Fibroblast of lung (primary cell): Measurements from ENCODE around the gene CST3. TPM values are rescaled to one million over a fixed set of nuclear protein-coding genes. Genes with fewer than 3 reads are reported as not detected.

ENCODE experiments used
- DNase-seq, 2 donors: peaks; one replicate each; pipeline versions ENCODE4 v3.0.0 to v3.0.0-alpha.2; 2010; ENCODE audit warnings: low read depth in 2 of 2
- H2AFZ ChIP-seq: 2 replicates; pipeline ENCODE4 v1.5.1; 2012; ENCODE audit warnings: low read length, control low read depth, inconsistent platforms
- H3K27ac ChIP-seq: 2 replicates; pipeline ENCODE4 v1.5.1; 2011; ENCODE audit warnings: low read length, control low read depth; ENCODE audit not compliant: insufficient read depth
- H3K27me3 ChIP-seq: 2 replicates; pipeline ENCODE4 v1.5.1; 2011; ENCODE audit warnings: mild to moderate bottlenecking, low read length; ENCODE audit not compliant: control insufficient read depth, insufficient read depth
- H3K36me3 ChIP-seq: 2 replicates; pipeline ENCODE4 v1.5.1; 2011; ENCODE audit warnings: low read length; ENCODE audit not compliant: control insufficient read depth, insufficient read depth
- H3K4me1 ChIP-seq: 2 replicates; pipeline ENCODE4 v1.5.1; 2011; ENCODE audit warnings: low read length; ENCODE audit not compliant: control insufficient read depth, insufficient read depth; ENCODE audit errors: extremely low read depth
- H3K4me2 ChIP-seq: 2 replicates; pipeline ENCODE4 v1.5.1; 2011; ENCODE audit warnings: low read length, control low read depth; ENCODE audit not compliant: insufficient read depth; ENCODE audit errors: extremely low read depth
- H3K4me3 ChIP-seq, 4 experiments: fragments of 200-600 bp in 1 of 4; sonication (generic) in 1 of 4; replicated peaks in 1 of 4; 2 replicates each; pipeline ENCODE4 v1.5.1; 2011 to 2016; ENCODE audit warnings: low read length in 4 of 4, low read depth in 3 of 4, mild to moderate bottlenecking in 3 of 4, control low read depth in 2 of 4, inconsistent platforms in 1 of 4, mixed read lengths in 1 of 4; ENCODE audit not compliant: insufficient read depth in 1 of 4; ENCODE audit errors: control extremely low read depth in 1 of 4
- H3K79me2 ChIP-seq: 2 replicates; pipeline ENCODE4 v1.5.1; 2012; ENCODE audit warnings: mild to moderate bottlenecking, low read length, inconsistent platforms; ENCODE audit not compliant: control insufficient read depth, insufficient read depth
- H3K9ac ChIP-seq: 2 replicates; pipeline ENCODE4 v1.5.1; 2011; ENCODE audit warnings: mild to moderate bottlenecking, low read length, control low read depth; ENCODE audit not compliant: insufficient read depth
- H3K9me3 ChIP-seq: 2 replicates; pipeline ENCODE4 v1.5.1; 2012; ENCODE audit warnings: low read depth, low read length; ENCODE audit not compliant: control insufficient read depth, insufficient read depth
- H4K20me1 ChIP-seq: 2 replicates; pipeline ENCODE4 v1.5.1; 2011; ENCODE audit warnings: low read length; ENCODE audit not compliant: control insufficient read depth, insufficient read depth; ENCODE audit errors: extremely low read depth
- EZH2 ChIP-seq: IDR thresholded peaks from 2 replicates; pipeline ENCODE4 v1.5.1; 2012; ENCODE audit warnings: low read length, control low read depth, mild to moderate bottlenecking; ENCODE audit errors: missing control alignments
- polyA plus RNA-seq, 2 donors: library from polyadenylated mRNA; depleted of rRNA in 1 of 2; stranded (reverse) in 1 of 2; unstranded in 1 of 2; fragments of >200 nt; gene quantifications; 2 replicates each; pipeline ENCODE4 v1.2.1, GENCODE V29; 2011 to 2012; ENCODE audit warnings: missing spikeins in 1 of 2
- total RNA-seq: library from RNA; depleted of rRNA; stranded (reverse); fragments of >200 nt; gene quantifications from 2 replicates; pipeline ENCODE4 v1.2.1, GENCODE V29; 2014
- TF ChIP-seq, protein P1 (sequence below), 2 donors: IDR thresholded peaks in 1 of 2; conservative IDR thresholded peaks in 1 of 2; 1 replicate in 1 of 2; 2 replicates in 1 of 2; pipeline ENCODE4 v1.5.1; 2011 to 2012; ENCODE audit warnings: low read length in 2 of 2, control low read depth in 1 of 2, inconsistent platforms in 1 of 2, low read depth in 1 of 2, mild to moderate bottlenecking in 1 of 2

Gene CST3
- total and polyA plus RNA-seq, 2 donors (not counting 1 experiment from before 2014, with no cell fraction given) = 136 to 162 TPM

GRCh38 chr20:23684261-23684660 is 46.5 kb upstream of the CST3 start:
- H2AFZ ChIP-seq = no peak overlapping the region
- TF ChIP-seq, protein P1, sequence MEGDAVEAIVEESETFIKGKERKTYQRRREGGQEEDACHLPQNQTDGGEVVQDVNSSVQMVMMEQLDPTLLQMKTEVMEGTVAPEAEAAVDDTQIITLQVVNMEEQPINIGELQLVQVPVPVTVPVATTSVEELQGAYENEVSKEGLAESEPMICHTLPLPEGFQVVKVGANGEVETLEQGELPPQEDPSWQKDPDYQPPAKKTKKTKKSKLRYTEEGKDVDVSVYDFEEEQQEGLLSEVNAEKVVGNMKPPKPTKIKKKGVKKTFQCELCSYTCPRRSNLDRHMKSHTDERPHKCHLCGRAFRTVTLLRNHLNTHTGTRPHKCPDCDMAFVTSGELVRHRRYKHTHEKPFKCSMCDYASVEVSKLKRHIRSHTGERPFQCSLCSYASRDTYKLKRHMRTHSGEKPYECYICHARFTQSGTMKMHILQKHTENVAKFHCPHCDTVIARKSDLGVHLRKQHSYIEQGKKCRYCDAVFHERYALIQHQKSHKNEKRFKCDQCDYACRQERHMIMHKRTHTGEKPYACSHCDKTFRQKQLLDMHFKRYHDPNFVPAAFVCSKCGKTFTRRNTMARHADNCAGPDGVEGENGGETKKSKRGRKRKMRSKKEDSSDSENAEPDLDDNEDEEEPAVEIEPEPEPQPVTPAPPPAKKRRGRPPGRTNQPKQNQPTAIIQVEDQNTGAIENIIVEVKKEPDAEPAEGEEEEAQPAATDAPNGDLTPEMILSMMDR (conservative IDR thresholded peaks at IDR 0.05 in 1 of 2, IDR thresholded peaks at IDR 0.05 in 1 of 2; ENCODE audit: low read depth in 1 of 2, low read length in 2 of 2) = no peak
- no peak for TF ChIP-seq EZH2
- no peaks in the 10 kb centered on the region for H3K9me3 ChIP-seq
- H3K27me3 ChIP-seq = no peaks in the 10 kb centered on the region
- H3K27ac ChIP-seq = no peak overlapping the region
- H3K4me2 ChIP-seq = no peak overlapping the region
- DNase-seq = no peak
- H3K36me3 ChIP-seq = no peaks in the 10 kb centered on the region
- H3K4me1 ChIP-seq = no peaks in the 10 kb centered on the region
- H3K79me2 ChIP-seq = no peaks in the 10 kb centered on the region
- H4K20me1 ChIP-seq = no peaks in the 10 kb centered on the region
- H3K4me3 ChIP-seq = no peak overlapping the region
- no peak overlapping the region for H3K9ac ChIP-seq

DNA sequence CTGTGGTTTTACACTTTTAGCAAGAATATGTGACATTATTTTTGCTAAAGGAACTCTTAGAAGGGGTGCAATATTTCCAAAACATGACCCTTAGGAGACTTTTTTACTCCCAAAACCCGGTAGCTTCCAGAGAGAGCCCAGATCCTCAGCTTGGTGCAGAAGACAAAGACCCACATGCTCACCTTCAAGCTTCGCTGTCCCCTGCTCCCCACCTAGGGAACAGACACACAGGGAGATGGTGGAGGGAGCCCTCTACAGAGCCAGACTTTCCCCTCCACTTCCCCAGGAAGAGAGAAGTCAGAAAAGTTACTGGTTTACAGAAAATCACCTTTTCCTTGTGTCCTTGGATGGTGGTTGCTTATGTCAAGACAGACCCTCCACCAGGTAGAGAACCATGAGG is 46.1 kb upstream of the CST3 start:
- Histone ChIP-seq H3K27ac (no peak overlapping the region), H3K9ac (no peak overlapping the region)
- TF ChIP-seq, protein P1 (conservative IDR thresholded peaks at IDR 0.05 in 1 of 2, IDR thresholded peaks at IDR 0.05 in 1 of 2; ENCODE audit: low read depth in 1 of 2, low read length in 2 of 2) = no peak

GRCh38 chr20:23683281-23683680 is 45.5 kb upstream of the CST3 start:
- H3K4me1 ChIP-seq = no peaks in the 10 kb centered on the region
- H3K79me2 ChIP-seq = no peaks in the 10 kb centered on the region
- no peak overlapping the region for H3K4me3 ChIP-seq
- TF ChIP-seq EZH2 = no peak
- TF ChIP-seq, protein P1 (conservative IDR thresholded peaks at IDR 0.05 in 1 of 2, IDR thresholded peaks at IDR 0.05 in 1 of 2; ENCODE audit: low read depth in 1 of 2, low read length in 2 of 2) = no peak
- H3K9me3 ChIP-seq = no peaks in the 10 kb centered on the region
- DNase-seq = no peak
- H3K4me2 ChIP-seq = no peak overlapping the region
- H3K27ac ChIP-seq = no peak overlapping the region
- no peaks in the 10 kb centered on the region for H3K27me3 ChIP-seq
- H2AFZ ChIP-seq = no peak overlapping the region
- no peaks in the 10 kb centered on the region for H4K20me1 ChIP-seq
- no peaks in the 10 kb centered on the region for H3K36me3 ChIP-seq
- H3K9ac ChIP-seq = no peak overlapping the region

More for the DNA sequence above, 46.1 kb upstream of the CST3 start:
- no peaks in the 10 kb centered on the region for H3K36me3 ChIP-seq
- no peak overlapping the region for H3K4me2 ChIP-seq
- no peak overlapping the region for H3K4me3 ChIP-seq
- no peaks in the 10 kb centered on the region for H3K79me2 ChIP-seq
- no peak for DNase-seq
- no peak overlapping the region for H2AFZ ChIP-seq
- no peaks in the 10 kb centered on the region for H3K4me1 ChIP-seq
- H3K9me3 ChIP-seq = no peaks in the 10 kb centered on the region
- no peaks in the 10 kb centered on the region for H4K20me1 ChIP-seq
- no peaks in the 10 kb centered on the region for H3K27me3 ChIP-seq
